GM21390 (cell line): Measurements from ENCODE around the gene FXYD4.
"Not testable (repeated sequence)": the region's sequence is repeated elsewhere in the genome, so short reads cannot be mapped to it uniquely, and the experiment has no call there.

Experiments used
- ATAC-seq: cut with Tn5 transposase; IDR thresholded peaks from one replicate; pipeline ENCODE4 v1.9.1; 2021; ENCODE audit not compliant: unreplicated experiment

Gene FXYD4, protein sequence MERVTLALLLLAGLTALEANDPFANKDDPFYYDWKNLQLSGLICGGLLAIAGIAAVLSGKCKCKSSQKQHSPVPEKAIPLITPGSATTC

GRCh38 chr10:43371418-43371817 is at the start of gene FXYD4:
TSS of gene FXYD4 (plus strand) at chr10:43371636. CDS start at chr10:43373747, 2,111 bp downstream.
- ATAC-seq, result no peak

GRCh38 chr10:43322331-43322730 is 49.1 kb upstream of the FXYD4 start:
- no peak for ATAC-seq

DNA sequence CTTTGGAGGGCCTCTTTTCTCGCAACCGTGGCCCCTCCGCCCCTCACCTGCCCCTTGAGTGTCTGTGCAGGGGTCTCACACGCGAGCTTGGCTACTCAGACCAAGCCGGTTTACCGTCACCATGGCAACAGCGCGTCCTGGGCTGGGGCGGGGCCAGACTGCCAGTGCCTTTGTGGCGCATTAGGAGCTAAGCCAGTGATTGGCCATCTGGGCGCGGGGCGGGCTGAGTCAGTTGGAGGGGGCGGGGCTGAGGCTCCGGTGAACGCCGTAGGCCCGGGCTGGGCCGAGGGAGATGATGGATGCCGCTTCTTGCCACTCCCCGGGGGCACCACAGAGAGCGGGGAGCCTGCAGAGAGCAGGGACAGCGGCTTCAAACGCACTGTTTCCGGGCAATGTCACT is 48.7 kb upstream of the FXYD4 start:
- no peak for ATAC-seq

- no peak for ATAC-seq
Observed at GRCh38 chr10:43323245-43323644, 48.2 kb upstream of the FXYD4 start.

- no peak for ATAC-seq
Observed at GRCh38 chr10:43324876-43325275, 46.6 kb upstream of the FXYD4 start.

- ATAC-seq, result no peak
Observed at GRCh38 chr10:43327171-43327570, 44.3 kb upstream of the FXYD4 start.

DNA sequence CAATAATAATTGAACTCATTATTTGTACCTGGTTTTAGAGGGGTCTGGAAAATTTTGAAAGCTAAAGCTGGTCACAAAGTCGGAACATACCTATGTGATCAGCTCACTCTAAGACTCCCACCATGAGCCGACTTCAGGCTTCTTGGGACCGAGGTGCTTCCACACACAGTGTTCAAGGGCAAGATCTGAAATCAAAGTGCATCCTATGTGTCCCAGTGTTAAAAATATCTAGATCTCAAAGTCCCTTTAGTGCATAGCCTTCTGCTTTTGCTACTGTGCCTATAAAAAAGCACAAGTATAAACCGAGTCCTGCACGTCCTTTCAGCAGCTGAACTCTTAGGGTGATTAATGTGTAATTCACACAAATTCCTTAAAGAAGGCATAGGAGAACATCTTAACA is 43.5 kb upstream of the FXYD4 start:
- no peak for ATAC-seq

DNA sequence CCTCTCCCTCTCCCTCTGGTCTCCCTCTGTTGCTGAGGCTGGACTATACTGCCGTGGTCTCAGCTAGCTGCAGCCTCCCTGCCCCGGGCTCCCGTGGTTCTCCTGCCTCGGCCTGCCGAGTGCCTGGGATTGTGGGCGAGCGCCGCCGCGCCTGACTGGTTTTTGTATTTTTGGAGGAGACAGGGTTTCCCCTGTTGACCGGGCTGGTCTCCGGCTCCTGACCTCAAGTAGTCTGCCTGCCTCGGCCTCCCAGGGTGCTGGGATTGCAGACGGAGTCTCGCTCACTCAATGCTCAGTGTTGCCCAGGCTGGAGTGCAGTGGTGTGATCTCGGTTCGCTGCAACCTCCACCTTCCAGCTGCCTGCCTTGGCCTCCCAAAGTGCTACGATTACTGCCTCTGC is 42.6 kb upstream of the FXYD4 start:
- ATAC-seq, result not testable (repeated sequence)

GRCh38 chr10:43329246-43329885 is 42.1 kb upstream of the FXYD4 start:
- not testable (repeated sequence) for ATAC-seq

GRCh38 chr10:43330049-43330823 is 41.2 kb upstream of the FXYD4 start:
- not testable (repeated sequence) for ATAC-seq

DNA sequence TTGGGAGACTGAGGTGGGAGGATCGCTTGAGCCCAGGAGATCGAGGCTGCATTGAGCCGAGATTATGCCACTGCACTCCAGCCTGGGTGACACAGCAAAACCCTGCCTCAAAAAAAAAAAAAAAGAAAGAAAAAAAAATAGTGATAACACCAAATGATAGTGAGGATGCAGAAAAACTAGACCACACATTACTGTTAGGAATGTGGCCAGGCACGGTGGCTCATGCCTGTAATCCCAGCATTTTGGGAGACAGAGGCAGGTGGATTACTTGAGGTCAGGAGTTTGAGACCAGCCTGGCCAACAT is 40.7 kb upstream of the FXYD4 start:
- not testable (repeated sequence) for ATAC-seq

- ATAC-seq, result no peak
Observed at GRCh38 chr10:43333653-43334052, 37.8 kb upstream of the FXYD4 start.

- ATAC-seq, result no peak
Observed at GRCh38 chr10:43336061-43336460, 35.4 kb upstream of the FXYD4 start.

DNA sequence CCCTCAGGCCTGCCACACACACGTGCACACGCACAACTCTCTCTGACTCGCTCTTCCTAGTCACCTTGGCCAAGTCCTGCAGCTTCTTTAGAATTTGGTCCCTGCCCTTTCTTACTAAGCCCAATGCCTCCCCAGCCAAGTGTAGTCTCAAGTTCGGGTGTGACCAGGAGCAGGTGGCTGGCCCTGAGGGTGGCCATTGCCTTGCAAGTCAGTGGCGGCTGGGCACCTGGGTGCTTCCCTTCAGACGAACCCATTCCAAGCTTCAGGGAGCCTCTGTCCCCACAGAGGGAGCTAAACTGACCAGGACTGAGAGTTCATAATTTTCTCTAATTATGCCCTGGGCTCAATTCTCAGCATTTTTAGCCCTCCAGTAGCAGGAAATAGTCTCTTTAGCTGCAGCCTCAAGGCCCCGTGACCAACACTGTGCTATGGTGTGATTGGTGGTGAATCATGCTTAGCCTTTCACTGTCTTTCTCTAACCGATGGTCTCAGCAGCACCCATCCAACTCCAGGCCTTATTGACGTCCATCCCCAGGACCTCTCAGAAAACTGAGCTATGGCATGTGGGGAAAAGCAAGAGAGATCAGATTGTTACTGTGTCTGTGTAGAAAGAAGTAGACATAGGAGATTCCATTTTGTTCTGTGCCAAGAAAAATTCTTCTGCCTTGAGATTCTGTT is 34.7 kb upstream of the FXYD4 start:
- ATAC-seq, result no peak

DNA sequence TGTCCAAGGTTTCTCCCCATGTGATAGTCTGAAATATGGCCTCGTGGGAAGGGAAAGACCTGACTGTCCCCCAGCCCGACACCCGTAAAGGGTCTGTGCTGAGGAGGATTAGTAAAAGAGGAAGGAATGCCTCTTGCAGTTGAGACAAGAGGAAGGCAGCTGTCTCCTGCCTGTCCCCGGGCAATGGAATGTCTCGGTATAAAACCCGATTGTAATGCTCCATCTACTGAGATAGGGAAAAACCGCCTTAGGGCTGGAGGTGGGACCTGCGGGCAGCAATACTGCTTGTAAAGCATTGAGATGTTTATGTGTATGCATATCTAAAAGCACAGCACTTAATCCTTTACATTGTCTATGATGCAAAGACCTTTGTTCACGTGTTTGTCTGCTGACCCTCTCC is 33.9 kb upstream of the FXYD4 start:
- ATAC-seq, result not testable (repeated sequence)

DNA sequence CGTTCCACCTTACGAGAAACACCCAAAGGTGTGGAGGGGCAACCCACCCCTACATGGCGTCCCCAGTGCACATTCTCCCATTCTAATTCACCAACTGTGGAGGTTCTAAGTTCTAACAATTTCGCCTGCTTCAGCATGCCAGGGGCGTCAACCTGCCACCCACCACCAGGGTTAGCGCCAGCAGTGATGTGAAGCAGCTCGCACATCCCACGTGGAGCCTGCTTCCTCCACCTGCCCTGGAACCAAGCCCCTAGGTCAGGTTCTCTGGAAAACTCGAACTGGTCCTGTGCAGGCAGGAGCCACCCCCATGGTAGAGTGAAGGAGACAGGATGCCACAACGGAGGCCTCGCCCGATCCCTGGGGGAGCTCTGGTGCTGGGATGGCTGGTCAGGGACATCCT is 33.3 kb upstream of the FXYD4 start:
- no peak for ATAC-seq

GRCh38 chr10:43339136-43339535 is 32.3 kb upstream of the FXYD4 start:
- no peak for ATAC-seq

- no peak for ATAC-seq
Observed at GRCh38 chr10:43340101-43340500, 31.3 kb upstream of the FXYD4 start.

DNA sequence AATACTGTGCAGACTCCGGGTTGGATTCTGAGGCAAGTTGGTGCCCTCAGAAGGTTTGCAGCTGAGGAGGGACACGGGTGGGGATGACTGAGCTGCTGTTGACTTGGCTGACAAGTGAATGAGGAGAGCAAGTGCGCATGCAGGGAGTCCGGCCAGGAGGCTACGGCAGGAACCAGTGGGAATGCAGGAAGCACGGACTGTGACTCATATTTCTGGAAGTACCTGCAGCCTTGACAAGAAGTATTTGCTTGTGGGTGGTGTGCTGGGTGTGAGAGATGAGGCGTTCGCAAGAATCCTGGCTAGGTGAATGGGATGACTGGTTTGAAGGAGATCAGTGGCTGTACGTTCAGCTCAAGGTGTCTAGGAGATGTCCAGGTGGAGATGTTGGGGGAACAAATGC is 30.8 kb upstream of the FXYD4 start:
- no peak for ATAC-seq

GRCh38 chr10:43341450-43341849 is 30.0 kb upstream of the FXYD4 start:
- no peak for ATAC-seq

- ATAC-seq, result no peak
Observed at GRCh38 chr10:43342279-43343125, 28.9 kb upstream of the FXYD4 start.
